HG03175 (cell line): Measurements from ENCODE around the gene ADAD2.

ENCODE experiments used
- ATAC-seq: cut with Tn5 transposase; IDR thresholded peaks from one replicate; pipeline ENCODE4 v1.9.1; 2021; ENCODE audit warnings: mild to moderate bottlenecking, moderate library complexity; ENCODE audit not compliant: unreplicated experiment

Gene ADAD2

DNA sequence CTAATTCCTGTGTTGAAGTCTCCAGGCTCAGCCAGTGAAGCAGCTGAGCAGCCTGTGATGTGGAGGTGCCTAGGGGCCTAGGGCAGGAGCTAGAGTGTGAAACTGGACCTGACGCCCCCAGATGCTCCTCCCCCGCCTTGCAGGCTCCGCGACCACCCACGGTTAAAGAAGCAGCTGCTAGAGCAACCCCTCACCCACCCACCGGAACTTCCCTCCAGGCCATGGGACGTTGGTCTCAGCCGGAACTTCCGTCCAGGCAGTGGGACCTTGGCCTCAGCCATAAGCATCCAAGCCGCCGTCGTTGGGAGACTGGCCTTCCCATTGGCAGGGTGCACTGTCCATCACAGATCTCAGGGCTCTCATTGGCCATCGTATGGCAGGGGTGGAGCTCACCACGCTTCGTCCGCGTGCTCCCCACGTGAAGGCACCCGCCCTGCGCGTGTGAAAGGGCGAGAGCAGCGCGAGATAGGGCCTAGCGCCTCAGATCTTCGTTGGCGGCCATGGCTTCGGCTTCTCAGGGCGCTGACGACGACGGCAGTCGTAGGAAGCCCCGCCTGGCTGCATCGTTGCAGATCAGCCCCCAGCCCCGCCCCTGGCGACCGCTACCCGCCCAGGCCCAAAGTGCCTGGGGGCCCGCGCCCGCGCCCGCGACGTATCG is at the start of gene ADAD2:
ADAD2 (plus strand) TSS at position 427 of the 658 bp plus-strand sequence; CDS start at position 501, 74 bp downstream.
- no peak for ATAC-seq

DNA sequence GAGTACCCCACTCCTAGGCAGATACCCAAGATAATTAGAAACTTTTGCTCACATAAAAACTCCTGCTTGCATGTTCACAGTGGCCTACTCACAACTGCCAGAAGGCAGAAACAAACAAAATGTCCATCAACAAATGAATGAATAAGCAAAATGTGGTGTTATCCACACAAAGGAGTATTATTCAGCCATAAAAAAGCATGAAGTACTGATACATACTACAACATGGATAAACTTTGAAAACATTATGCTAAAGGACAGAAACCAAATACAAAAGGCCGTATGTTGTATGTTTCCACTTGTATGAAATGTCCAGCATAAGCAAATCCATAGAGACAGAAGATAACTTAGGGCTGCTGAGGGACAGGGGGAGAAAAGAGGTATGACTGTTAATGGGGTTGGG is 47.9 kb upstream of the ADAD2 start:
- no peak for ATAC-seq

GRCh38 chr16:84143784-84144199 is 47.2 kb upstream of the ADAD2 start:
- ATAC-seq: no peak

DNA sequence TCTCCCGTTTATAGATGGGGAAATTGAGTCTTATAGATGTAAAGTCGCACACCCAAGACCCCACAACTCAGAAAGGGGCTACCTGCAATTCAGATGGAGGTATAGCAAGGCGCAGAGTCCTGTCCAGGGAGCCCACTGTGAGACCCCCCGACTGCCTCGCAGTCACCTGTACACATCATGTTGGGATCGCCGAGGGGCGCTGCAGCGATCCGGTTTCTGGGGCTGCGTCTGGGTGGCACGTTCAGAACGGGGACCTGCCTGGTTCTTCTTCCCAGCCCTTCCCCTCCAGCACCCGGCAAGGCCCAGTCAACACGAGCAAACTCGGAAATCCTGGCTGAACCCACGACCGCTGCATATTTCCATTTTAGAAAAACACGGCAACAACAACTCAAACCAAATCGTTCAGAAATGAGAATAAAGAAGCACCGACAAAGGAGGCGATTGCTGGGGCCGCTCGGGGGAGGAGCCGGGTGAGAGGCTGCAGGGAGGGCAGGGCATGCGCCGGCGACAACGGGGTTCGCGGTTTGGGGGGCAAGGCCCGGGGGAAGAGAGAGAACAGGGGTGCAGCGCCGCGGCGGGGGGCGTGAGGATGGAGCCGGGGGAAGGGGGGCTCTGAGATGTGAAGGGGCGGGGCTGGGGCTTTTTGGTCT is 46.6 kb upstream of the ADAD2 start:
- ATAC-seq: no peak

DNA sequence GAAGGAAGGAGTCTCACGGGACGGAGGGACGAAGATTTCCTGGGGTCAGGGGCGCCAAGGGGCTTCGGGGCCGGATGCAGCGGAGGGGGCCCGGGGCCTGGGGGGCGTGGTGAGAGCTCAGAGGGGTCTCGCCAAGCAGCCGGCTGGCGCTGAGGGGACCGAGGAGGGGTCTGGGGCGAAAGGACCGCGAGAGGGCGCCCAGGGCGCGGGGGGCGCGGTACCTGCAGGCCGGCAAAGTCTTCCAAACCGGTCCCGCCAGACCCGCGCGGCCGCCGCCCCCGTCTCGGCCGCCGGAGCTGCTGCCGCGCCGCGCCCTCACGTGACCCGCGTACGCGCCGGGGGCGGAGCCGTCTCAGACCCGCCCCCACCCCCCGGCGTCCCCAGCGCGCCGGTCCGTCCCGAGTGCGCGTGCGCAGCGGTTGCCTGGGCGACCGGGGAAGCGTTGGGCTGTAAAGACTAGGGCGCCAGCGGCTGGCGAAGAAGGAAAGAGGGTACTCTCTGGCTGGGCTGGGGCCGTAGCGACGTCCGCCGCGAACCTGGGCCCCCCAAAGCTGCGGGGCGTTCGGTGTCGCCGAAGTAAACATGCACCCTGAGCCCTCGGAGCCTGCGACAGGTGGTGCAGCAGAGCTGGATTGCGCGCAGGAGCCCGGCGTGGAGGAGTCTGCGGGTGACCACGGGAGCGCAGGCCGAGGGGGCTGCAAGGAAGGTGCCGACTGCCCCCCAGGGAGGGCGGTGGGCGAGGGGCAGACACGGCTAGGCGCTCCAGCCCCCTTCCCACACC is 45.9 kb upstream of the ADAD2 start, which contains the start of the genes DNAAF1 and HSDL1:
DNAAF1 (plus strand) TSS at position 450 of the 781 bp plus-strand sequence; CDS start at position 583, 133 bp downstream.
HSDL1 (minus strand) TSS at position 319 of the 781 bp plus-strand sequence. CDS start 13,856 bp downstream, outside the sequence.
- ATAC-seq: peak; percentile 87

GRCh38 chr16:84150926-84151325 is 40.0 kb upstream of the ADAD2 start:
- ATAC-seq: no peak

- ATAC-seq: no peak
Observed at GRCh38 chr16:84153660-84154214, 37.2 kb upstream of the ADAD2 start.

- no peak for ATAC-seq
Observed at GRCh38 chr16:84155226-84155625, 35.7 kb upstream of the ADAD2 start.

- no peak for ATAC-seq
Observed at GRCh38 chr16:84155771-84156170, 35.2 kb upstream of the ADAD2 start.

DNA sequence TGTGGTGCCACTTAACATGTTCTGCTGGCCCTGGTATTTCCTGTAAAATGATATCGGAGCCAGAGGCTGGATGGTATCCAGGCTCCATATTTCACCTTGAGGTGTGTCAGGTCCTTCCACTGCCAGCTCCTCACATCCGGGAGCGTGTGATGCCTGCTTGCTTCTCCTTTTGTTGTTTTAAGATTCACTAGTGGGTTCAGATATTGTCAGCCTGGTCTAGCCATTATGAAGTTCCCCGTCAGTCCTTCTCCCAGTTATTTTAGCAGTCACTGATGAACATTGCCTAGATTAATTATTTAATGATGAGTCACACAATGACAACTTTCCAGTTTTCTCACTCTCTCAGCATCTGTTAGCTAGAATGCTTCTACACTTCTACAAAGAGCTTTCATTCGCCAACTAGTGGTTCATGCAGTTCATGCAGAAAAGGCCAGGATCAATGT is 34.6 kb upstream of the ADAD2 start:
- ATAC-seq: no peak

- ATAC-seq: no peak
Observed at GRCh38 chr16:84159007-84159406, 31.9 kb upstream of the ADAD2 start.

DNA sequence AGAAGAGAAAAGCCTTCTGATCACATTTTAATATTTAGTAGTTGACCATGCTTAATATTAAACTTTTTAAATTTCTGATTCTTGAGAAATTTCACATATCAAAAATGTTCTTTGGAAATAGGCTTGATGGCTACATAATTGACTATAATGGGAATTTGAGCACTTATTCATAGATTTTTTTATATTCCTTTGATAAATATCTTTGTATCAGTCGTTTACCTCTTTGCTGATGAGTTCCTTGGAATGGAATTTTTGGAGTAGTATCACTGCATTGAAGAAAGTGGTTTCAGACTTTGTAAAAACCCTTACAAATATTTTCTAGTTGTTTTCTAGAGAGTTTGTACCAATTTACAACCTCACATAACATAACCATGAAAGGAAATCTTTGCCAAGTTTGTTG is 31.2 kb upstream of the ADAD2 start:
- ATAC-seq: no peak

- ATAC-seq: no peak
Observed at GRCh38 chr16:84161037-84161436, 29.9 kb upstream of the ADAD2 start.

GRCh38 chr16:84161801-84162200 is 29.2 kb upstream of the ADAD2 start:
- no peak for ATAC-seq

- ATAC-seq: no peak
Observed at GRCh38 chr16:84165746-84166145, 25.2 kb upstream of the ADAD2 start.

DNA sequence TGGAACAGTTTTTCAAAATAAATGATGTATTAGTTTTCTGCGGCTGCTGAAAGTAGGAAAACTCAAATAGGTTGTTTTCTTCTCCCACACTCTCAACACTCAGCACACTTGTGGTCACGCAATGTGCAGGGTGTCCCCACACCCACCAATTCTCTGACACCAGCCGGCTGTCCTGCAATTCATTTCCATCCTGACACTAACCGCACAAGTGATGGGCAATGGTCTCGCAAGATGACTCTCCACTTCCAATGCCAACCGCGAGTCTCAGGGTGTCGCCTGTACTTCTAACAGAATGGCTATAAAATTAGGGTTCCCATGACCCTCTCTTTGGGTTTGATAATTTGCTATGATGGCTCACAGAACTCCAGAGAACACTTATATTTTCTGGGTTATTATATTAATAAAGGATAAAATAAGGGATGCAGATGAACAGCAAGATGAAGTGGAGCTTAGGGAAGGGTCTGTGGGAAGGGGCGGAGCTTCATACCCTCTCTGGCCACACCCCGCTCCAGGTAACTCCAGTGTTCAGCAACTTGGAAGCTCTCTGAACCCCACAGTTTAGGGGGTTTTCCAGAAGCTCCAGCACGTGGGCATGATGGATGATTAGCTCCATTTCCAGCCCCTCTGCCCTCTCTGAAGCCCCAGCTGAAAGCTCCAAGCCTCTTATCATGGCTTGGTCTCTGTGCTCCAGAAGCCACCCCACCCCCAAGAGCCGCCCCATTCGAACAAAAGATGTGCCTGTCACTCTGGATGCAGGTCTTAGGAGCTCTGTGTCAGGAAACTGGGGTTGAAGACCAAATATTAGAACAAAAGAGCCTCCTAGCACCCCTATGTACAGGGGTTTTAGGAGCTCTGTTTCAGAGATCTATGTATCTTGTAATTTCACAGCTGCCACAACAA is 23.9 kb upstream of the ADAD2 start:
- no peak for ATAC-seq

DNA sequence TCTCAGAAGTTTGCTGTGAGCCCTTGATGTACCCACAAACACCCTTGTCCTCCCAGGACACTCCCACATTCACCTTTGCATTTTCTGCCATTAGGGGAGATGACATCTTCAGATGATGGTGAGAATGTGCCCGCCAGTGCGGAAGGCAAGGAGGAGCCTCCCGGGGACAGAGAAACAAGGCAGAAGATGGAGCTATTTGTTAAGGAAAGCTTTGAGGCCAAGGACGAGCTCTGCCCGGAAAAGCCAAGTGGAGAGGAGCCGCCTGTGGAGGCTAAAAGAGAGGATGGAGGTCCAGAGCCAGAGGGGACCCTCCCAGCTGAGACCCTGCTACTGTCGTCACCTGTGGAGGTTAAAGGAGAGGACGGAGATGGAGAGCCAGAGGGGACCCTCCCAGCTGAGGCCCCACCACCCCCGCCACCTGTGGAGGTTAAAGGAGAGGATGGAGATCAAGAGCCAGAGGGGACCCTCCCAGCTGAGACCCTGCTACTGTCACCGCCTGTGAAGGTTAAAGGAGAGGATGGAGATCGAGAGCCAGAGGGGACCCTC is 21.1 kb upstream of the ADAD2 start:
- ATAC-seq: no peak

- no peak for ATAC-seq
Observed at GRCh38 chr16:84174396-84174795, 16.6 kb upstream of the ADAD2 start.

- peak; percentile 82 for ATAC-seq
Observed at GRCh38 chr16:84175350-84176081, 15.4 kb upstream of the ADAD2 start.
